Measurements from ENCODE around the gene APLN. TPM values are rescaled to one million over a fixed set of nuclear protein-coding genes. Genes with fewer than 3 reads are reported as not detected.

The APLN gene
- total and polyA plus RNA-seq, 2 of the 13 experiments (the other 11 are each of a cell fraction or from before 2014, with no cell fraction given), result 0.02 to 0.17 TPM

DNA sequence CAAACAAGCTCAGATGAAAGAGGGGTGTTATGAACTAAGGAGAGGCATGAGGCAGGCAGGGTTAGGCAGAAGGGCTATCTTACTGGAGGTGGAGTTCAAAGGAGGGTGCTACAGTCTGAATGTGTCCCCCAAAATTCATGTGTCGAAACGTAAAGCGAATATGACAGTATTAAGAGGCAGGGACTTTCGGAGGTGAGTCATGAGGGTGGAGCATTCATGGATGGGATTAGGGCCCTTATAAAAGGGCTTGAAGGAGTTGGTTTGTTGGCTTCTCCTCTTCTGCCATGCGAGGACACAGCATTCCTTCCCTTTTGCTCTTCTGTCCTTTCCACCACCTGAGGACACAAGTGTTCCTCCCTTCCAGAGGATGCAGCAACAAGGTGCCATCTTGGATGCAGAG, 22.9 kb downstream of the APLN start (continued):
- TF ChIP-seq AGO2 (optimal IDR thresholded peaks at IDR 0.05; ENCODE audit: low read depth, low read length), result no peak

DNA sequence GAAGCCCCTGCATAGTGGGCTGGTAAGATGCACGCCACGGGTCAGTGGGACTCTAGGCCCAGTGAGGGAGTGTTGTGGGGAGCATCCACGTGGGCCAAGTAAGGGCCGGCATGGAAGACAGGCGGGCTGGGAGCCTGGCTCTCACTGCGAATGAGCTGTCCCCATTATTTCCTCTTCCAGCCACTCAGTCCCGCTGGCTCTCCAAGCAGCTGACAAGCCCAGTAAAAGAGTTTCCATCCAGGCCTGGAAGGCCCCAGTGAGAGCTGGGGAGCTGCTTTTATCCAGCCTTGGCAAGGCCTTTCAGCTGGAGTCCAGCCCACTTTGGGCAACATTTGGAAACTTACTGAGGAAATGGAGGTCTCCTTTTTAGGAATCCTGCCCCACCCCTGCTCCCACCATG, 24.9 kb downstream of the APLN start:
- 63% methylated on average over 2 of the region's 7 CpGs for WGBS (ENCODE audit: low lambda C conversion rate)
- H3K79me2 ChIP-seq (ENCODE audit: insufficient read depth, low read length), result no peaks in the 10 kb centered on the region
- H2AFZ ChIP-seq (ENCODE audit: low read length), result no peak overlapping the region
- BruUV-seq (replicated peaks), result no TSS peak
- ATAC-seq (no peak), DNase-seq (ENCODE audit: low spot score) (no peak), FAIRE-seq (no peak)
- TF ChIP-seq, protein P1, sequence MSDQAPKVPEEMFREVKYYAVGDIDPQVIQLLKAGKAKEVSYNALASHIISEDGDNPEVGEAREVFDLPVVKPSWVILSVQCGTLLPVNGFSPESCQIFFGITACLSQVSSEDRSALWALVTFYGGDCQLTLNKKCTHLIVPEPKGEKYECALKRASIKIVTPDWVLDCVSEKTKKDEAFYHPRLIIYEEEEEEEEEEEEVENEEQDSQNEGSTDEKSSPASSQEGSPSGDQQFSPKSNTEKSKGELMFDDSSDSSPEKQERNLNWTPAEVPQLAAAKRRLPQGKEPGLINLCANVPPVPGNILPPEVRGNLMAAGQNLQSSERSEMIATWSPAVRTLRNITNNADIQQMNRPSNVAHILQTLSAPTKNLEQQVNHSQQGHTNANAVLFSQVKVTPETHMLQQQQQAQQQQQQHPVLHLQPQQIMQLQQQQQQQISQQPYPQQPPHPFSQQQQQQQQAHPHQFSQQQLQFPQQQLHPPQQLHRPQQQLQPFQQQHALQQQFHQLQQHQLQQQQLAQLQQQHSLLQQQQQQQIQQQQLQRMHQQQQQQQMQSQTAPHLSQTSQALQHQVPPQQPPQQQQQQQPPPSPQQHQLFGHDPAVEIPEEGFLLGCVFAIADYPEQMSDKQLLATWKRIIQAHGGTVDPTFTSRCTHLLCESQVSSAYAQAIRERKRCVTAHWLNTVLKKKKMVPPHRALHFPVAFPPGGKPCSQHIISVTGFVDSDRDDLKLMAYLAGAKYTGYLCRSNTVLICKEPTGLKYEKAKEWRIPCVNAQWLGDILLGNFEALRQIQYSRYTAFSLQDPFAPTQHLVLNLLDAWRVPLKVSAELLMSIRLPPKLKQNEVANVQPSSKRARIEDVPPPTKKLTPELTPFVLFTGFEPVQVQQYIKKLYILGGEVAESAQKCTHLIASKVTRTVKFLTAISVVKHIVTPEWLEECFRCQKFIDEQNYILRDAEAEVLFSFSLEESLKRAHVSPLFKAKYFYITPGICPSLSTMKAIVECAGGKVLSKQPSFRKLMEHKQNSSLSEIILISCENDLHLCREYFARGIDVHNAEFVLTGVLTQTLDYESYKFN (CRISPR knock-in tag; conservative IDR thresholded peaks at IDR 0.05), result no peak
- TF ChIP-seq JARID2 (CRISPR knock-in tag; IDR thresholded peaks at IDR 0.05; ENCODE audit: insufficient replicate concordance), result no peak
- TF ChIP-seq, protein P2, sequence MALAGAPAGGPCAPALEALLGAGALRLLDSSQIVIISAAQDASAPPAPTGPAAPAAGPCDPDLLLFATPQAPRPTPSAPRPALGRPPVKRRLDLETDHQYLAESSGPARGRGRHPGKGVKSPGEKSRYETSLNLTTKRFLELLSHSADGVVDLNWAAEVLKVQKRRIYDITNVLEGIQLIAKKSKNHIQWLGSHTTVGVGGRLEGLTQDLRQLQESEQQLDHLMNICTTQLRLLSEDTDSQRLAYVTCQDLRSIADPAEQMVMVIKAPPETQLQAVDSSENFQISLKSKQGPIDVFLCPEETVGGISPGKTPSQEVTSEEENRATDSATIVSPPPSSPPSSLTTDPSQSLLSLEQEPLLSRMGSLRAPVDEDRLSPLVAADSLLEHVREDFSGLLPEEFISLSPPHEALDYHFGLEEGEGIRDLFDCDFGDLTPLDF (CRISPR knock-in tag; IDR thresholded peaks at IDR 0.05), result no peak
- no peak overlapping the region for H3K9ac ChIP-seq (ENCODE audit: insufficient read depth, low read depth, low read length)
- intact Hi-C loops (cut with micrococcal nuclease; ENCODE audit: unreplicated experiment) (loop anchor here (2.0 kb wide), 1 partner anchor 99 kb away; no protein-coding TSS in a partner anchor), in situ Hi-C loops (cut with HindIII; ENCODE audit: extremely low pct_ligation_motif_present, low pct_unique_long_range_greater_than_20kb) (loop anchor here (10.0 kb wide), 1 partner anchor 95 kb away; no protein-coding TSS in a partner anchor)
- H3K4me3 ChIP-seq (replicated peaks in 1 of 3; ENCODE audit: insufficient read depth in 1 of 3, low read depth in 2 of 3, low read length in 3 of 3), result no peak overlapping the region
- no peaks in the 10 kb centered on the region for H3K9me3 ChIP-seq (ENCODE audit: low read length)
- ChIA-PET POLR2A (no interaction called here), CTCF (ENCODE audit: low intra/inter-chr PET ratio, low total read pairs) (no interaction called here)
- no peak overlapping the region for H3K4me2 ChIP-seq (ENCODE audit: low read depth, low read length)
- no peak overlapping the region for H3K27ac ChIP-seq (ENCODE audit: extremely low read length, insufficient read depth, low read length)
- no peaks in the 10 kb centered on the region for H3K4me1 ChIP-seq (ENCODE audit: insufficient read depth, low read length)
- H3K36me3 ChIP-seq (replicated peaks in 1 of 2; ENCODE audit: control insufficient read depth in 1 of 2, insufficient read depth in 2 of 2, low read length in 2 of 2), result no peaks in the 10 kb centered on the region
- no peaks in the 10 kb centered on the region for H4K20me1 ChIP-seq (ENCODE audit: insufficient read depth, low read length)
- H3K27me3 ChIP-seq (ENCODE audit: control insufficient read depth in 1 of 2, insufficient read depth in 2 of 2, low read length in 2 of 2), result no peaks in the 10 kb centered on the region
